GM19455 (cell line): Measurements from ENCODE around the gene ETV3L.
"Not testable (repeated sequence)": the region's sequence is repeated elsewhere in the genome, so short reads cannot be mapped to it uniquely, and the experiment has no call there.

ENCODE experiments used
- ATAC-seq: cut with Tn5 transposase; IDR thresholded peaks from one replicate; pipeline ENCODE4 v1.9.1; 2021; ENCODE audit not compliant: unreplicated experiment

Gene ETV3L

GRCh38 chr1:157084720-157085119 lies 14.9 kb downstream of the ETV3L start:
- no peak for ATAC-seq

- no peak for ATAC-seq
Observed at GRCh38 chr1:157081707-157082106, 17.9 kb downstream of the ETV3L start.

GRCh38 chr1:157080714-157081113 lies 18.9 kb downstream of the ETV3L start:
- no peak for ATAC-seq

- no peak for ATAC-seq
Observed at GRCh38 chr1:157077394-157077793, 22.2 kb downstream of the ETV3L start.

- ATAC-seq: no peak
Observed at GRCh38 chr1:157073944-157074685, 25.5 kb downstream of the ETV3L start.

GRCh38 chr1:157069601-157070000 lies 30.0 kb downstream of the ETV3L start:
- no peak for ATAC-seq

- ATAC-seq: not testable (repeated sequence)
Observed at GRCh38 chr1:157059241-157059640, 40.4 kb downstream of the ETV3L start.

- ATAC-seq: no peak
Observed at GRCh38 chr1:157056269-157056668, 43.3 kb downstream of the ETV3L start.

- not testable (repeated sequence) for ATAC-seq
Observed at GRCh38 chr1:157055729-157056128, 43.9 kb downstream of the ETV3L start.

GRCh38 chr1:157050836-157051235 lies 48.8 kb downstream of the ETV3L start:
- ATAC-seq: no peak

GRCh38 chr1:157047062-157047410 lies 52.6 kb downstream of the ETV3L start:
- ATAC-seq: no peak

GRCh38 chr1:157045250-157046218 lies 54.1 kb downstream of the ETV3L start, which contains the start of gene ARHGEF11:
ARHGEF11 (minus strand) TSS chr1:157045742; CDS start chr1:157044330, 1,412 bp downstream.
- peak; percentile 68 for ATAC-seq

GRCh38 chr1:157044326-157044725 lies 55.3 kb downstream of the ETV3L start:
- ATAC-seq: no peak

GRCh38 chr1:157043685-157044084 lies 55.9 kb downstream of the ETV3L start:
- no peak for ATAC-seq

- no peak for ATAC-seq
Observed at GRCh38 chr1:157042846-157043245, 56.8 kb downstream of the ETV3L start.
